ENCODE data around the gene TMSB10.
"Not testable (repeated sequence)": the region's sequence is repeated elsewhere in the genome, so short reads cannot be mapped to it uniquely, and the experiment has no call there.

TMSB10 gene

GRCh38 chr2:84905181-84906107, at the start of gene TMSB10:
Gene TMSB10 (plus strand): TSS chr2:84905656.
- peak; percentile 92 for DNase-seq

GRCh38 chr2:84855731-84856130, 49.7 kb upstream of the TMSB10 start:
- DNase-seq, result no peak

- no peak for DNase-seq
These were observed 48.7 kb upstream of the TMSB10 start for GRCh38 chr2:84856787-84857186.

- DNase-seq, result no peak
These were observed 47.9 kb upstream of the TMSB10 start for GRCh38 chr2:84857566-84857965.

- DNase-seq, result no peak
These were observed 47.3 kb upstream of the TMSB10 start for GRCh38 chr2:84858123-84858522.

GRCh38 chr2:84858937-84859336, 46.5 kb upstream of the TMSB10 start:
- no peak for DNase-seq

- DNase-seq, result no peak
These were observed 43.9 kb upstream of the TMSB10 start for GRCh38 chr2:84861539-84861938.

GRCh38 chr2:84862006-84862405, 43.5 kb upstream of the TMSB10 start:
- no peak for DNase-seq

- peak; percentile 65 for DNase-seq
These were observed 40.2 kb upstream of the TMSB10 start for GRCh38 chr2:84865181-84865783.

- DNase-seq, result no peak
These were observed 39.3 kb upstream of the TMSB10 start for GRCh38 chr2:84866122-84866521.

- DNase-seq, result not testable (repeated sequence)
These were observed 37.1 kb upstream of the TMSB10 start for GRCh38 chr2:84868327-84868726.

GRCh38 chr2:84870306-84870705, 35.1 kb upstream of the TMSB10 start:
- no peak for DNase-seq

- DNase-seq, result not testable (repeated sequence)
These were observed 32.8 kb upstream of the TMSB10 start for GRCh38 chr2:84872691-84873090.

- DNase-seq, result no peak
These were observed 32.1 kb upstream of the TMSB10 start for GRCh38 chr2:84873350-84873749.

GRCh38 chr2:84874381-84875212, 30.9 kb upstream of the TMSB10 start:
- DNase-seq, result no peak

GRCh38 chr2:84875213-84875560, 30.3 kb upstream of the TMSB10 start:
- no peak for DNase-seq

- not testable (repeated sequence) for DNase-seq
These were observed 29.8 kb upstream of the TMSB10 start for GRCh38 chr2:84875619-84876018.

- no peak for DNase-seq
These were observed 29.1 kb upstream of the TMSB10 start for GRCh38 chr2:84876369-84876768.

GRCh38 chr2:84878459-84878858, 27.0 kb upstream of the TMSB10 start:
- DNase-seq, result peak; percentile 28

GRCh38 chr2:84878896-84879583, 26.4 kb upstream of the TMSB10 start:
- no peak for DNase-seq

- peak; percentile 52 for DNase-seq
These were observed 25.7 kb upstream of the TMSB10 start for GRCh38 chr2:84879584-84880394.

GRCh38 chr2:84880395-84880644, 25.1 kb upstream of the TMSB10 start:
- DNase-seq, result no peak

Data from DMS53 (cell line).